DND-41 (cell line): ENCODE data around the gene EML1.

Experiments
- CTCF ChIP-seq: IDR thresholded peaks from 2 replicates; pipeline ENCODE4 v1.5.1; 2012; ENCODE audit warnings: borderline replicate concordance, low read length, moderate library complexity, mild to moderate bottlenecking; ENCODE audit not compliant: poor library complexity, severe bottlenecking; ENCODE audit errors: extremely low read depth
- EZH2 ChIP-seq: IDR thresholded peaks from 3 replicates; pipeline ENCODE4 v1.6.1; 2012; ENCODE audit warnings: borderline replicate concordance, low read depth, mild to moderate bottlenecking, moderate library complexity, low read length, inconsistent platforms; ENCODE audit not compliant: severe bottlenecking

GRCh38 chr14:99887407-99887806 lies 94.2 kb downstream of the EML1 start:
- TF ChIP-seq EZH2 = no peak
- TF ChIP-seq CTCF = no peak
